ENCODE data around the gene PWWP2B. TPM values are rescaled to one million over a fixed set of nuclear protein-coding genes. Genes with fewer than 3 reads are reported as not detected.

Gene PWWP2B
- total RNA-seq, 1 donor from 2014 or later: 12.0 TPM

- Histone ChIP-seq H3K4me3 (ENCODE audit: insufficient read depth, low read depth, low read length) (no peak overlapping the region), H3K36me3 (ENCODE audit: insufficient read depth, low read length) (no peaks in the 10 kb centered on the region), H3K4me1 (ENCODE audit: insufficient read depth, low read length) (no peaks in the 10 kb centered on the region), H2AFZ (ENCODE audit: low read depth, low read length) (no peak overlapping the region), H3K27ac (ENCODE audit: low read depth, low read length) (no peak overlapping the region), H3K9ac (ENCODE audit: low read length) (no peak overlapping the region), H3K79me2 (ENCODE audit: insufficient read depth, low read length) (no peaks in the 10 kb centered on the region), H4K20me1 (ENCODE audit: insufficient read depth, low read length) (no peaks in the 10 kb centered on the region), H3K4me2 (ENCODE audit: low read length) (no peak overlapping the region), H3K9me3 (ENCODE audit: insufficient read depth, low read depth, low read length) (no peaks in the 10 kb centered on the region), H3K27me3 (ENCODE audit: insufficient read depth, low read length) (no peaks in the 10 kb centered on the region)
- Mint-ChIP-seq H3K4me3 (ENCODE audit: unreplicated experiment) (no peak overlapping the region), H3K36me3 (ENCODE audit: low read depth, unreplicated experiment) (peaks cover 11% of the 10 kb centered on the region), H3K27ac (ENCODE audit: unreplicated experiment) (no peak overlapping the region), H3K27me3 (ENCODE audit: low read depth, unreplicated experiment) (peaks cover 17% of the 10 kb centered on the region), H3K9me3 (ENCODE audit: unreplicated experiment) (no peaks in the 10 kb centered on the region), H3K4me1 (ENCODE audit: low read depth, unreplicated experiment) (peaks cover 7% of the 10 kb centered on the region)
- DNase-seq (ENCODE audit: low read depth): no peak
- no peak for FAIRE-seq
- TF ChIP-seq, protein P1, sequence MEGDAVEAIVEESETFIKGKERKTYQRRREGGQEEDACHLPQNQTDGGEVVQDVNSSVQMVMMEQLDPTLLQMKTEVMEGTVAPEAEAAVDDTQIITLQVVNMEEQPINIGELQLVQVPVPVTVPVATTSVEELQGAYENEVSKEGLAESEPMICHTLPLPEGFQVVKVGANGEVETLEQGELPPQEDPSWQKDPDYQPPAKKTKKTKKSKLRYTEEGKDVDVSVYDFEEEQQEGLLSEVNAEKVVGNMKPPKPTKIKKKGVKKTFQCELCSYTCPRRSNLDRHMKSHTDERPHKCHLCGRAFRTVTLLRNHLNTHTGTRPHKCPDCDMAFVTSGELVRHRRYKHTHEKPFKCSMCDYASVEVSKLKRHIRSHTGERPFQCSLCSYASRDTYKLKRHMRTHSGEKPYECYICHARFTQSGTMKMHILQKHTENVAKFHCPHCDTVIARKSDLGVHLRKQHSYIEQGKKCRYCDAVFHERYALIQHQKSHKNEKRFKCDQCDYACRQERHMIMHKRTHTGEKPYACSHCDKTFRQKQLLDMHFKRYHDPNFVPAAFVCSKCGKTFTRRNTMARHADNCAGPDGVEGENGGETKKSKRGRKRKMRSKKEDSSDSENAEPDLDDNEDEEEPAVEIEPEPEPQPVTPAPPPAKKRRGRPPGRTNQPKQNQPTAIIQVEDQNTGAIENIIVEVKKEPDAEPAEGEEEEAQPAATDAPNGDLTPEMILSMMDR (IDR thresholded peaks at IDR 0.05; ENCODE audit: insufficient read depth, low read depth, low read length): no peak
- no peak for TF ChIP-seq EZH2 (IDR thresholded peaks at IDR 0.05; ENCODE audit: insufficient read depth, low read length)
These were observed 27.3 kb upstream of the PWWP2B start for GRCh38 chr10:132369636-132370185.

DNA sequence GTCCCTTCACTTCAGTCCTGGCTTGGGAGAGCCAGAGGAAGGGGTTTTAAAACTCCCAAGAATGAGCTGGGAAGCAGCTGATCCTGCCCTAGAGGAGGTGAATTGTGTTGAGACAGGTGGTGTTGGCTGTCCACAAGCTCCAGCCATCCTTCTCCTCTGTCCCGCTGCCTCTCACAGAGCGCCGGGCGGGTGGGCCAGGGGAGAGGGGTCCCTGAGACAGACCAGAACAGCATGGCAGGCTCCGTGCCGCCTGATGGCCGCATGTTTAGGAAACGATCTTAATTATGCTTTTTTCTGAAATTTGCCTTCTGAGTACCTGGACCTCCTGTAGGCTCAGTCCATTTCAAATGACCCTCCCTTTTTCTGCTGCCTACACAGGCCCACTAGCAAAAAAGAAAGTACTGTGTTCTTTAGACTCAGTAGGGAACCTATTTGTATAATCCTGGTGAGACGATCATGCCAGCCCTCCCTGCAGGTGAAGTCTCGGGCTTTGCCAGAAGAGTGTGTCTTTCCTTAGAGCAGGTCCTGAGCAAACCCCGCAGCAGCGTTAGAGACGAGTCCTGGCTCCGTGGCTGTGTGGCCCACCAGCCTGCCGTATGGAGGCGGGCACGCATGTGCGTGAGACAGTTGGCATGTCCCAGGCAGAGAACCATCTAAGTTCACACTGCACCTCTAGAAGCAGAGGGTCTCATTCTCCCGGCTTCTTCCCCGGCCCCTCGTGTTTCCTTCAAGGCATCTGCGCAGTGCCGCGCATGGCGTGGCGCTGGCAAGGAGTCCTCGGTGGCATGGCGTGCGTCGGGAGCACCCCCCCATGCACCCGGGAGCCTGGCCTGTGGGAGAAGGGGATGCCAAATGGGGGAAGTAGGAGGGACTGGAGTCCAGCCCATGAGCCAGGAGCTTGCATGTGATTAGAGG lies 26.3 kb upstream of the PWWP2B start:
- TF ChIP-seq, protein P1 (IDR thresholded peaks at IDR 0.05; ENCODE audit: insufficient read depth, low read depth, low read length): no peak
- TF ChIP-seq EZH2 (IDR thresholded peaks at IDR 0.05; ENCODE audit: insufficient read depth, low read length): no peak
- no peak for FAIRE-seq
- peaks cover 9% of the 10 kb centered on the region for H3K36me3 Mint-ChIP-seq (ENCODE audit: low read depth, unreplicated experiment)

More for the DNA sequence above, 26.3 kb upstream of the PWWP2B start:
- Mint-ChIP-seq H3K4me1 (ENCODE audit: low read depth, unreplicated experiment) (peaks cover 7% of the 10 kb centered on the region), H3K4me3 (ENCODE audit: unreplicated experiment) (no peak overlapping the region), H3K9me3 (ENCODE audit: unreplicated experiment) (no peaks in the 10 kb centered on the region), H3K27ac (ENCODE audit: unreplicated experiment) (no peak overlapping the region), H3K27me3 (ENCODE audit: low read depth, unreplicated experiment) (peaks cover 19% of the 10 kb centered on the region)
- Histone ChIP-seq H3K9me3 (ENCODE audit: insufficient read depth, low read depth, low read length) (no peaks in the 10 kb centered on the region), H3K79me2 (ENCODE audit: insufficient read depth, low read length) (no peaks in the 10 kb centered on the region), H2AFZ (ENCODE audit: low read depth, low read length) (no peak overlapping the region), H3K4me1 (ENCODE audit: insufficient read depth, low read length) (no peaks in the 10 kb centered on the region), H3K9ac (ENCODE audit: low read length) (no peak overlapping the region), H3K4me2 (ENCODE audit: low read length) (no peak overlapping the region), H3K27me3 (ENCODE audit: insufficient read depth, low read length) (no peaks in the 10 kb centered on the region), H3K4me3 (ENCODE audit: insufficient read depth, low read depth, low read length) (no peak overlapping the region), H3K36me3 (ENCODE audit: insufficient read depth, low read length) (no peaks in the 10 kb centered on the region), H4K20me1 (ENCODE audit: insufficient read depth, low read length) (no peaks in the 10 kb centered on the region), H3K27ac (ENCODE audit: low read depth, low read length) (no peak overlapping the region)
- DNase-seq (ENCODE audit: low read depth): no peak
